ENCODE results near the gene SPAG16.
"Not testable (repeated sequence)": the region's sequence is repeated elsewhere in the genome, so short reads cannot be mapped to it uniquely, and the experiment has no call there.

The SPAG16 gene

GRCh38 chr2:213862407-213863076 lies 578.3 kb downstream of the SPAG16 start:
- no peak for DNase-seq

- no peak for DNase-seq
Measured at GRCh38 chr2:213863541-213863940, 579.3 kb downstream of the SPAG16 start.

- no peak for DNase-seq
Measured at GRCh38 chr2:213868526-213868925, 584.3 kb downstream of the SPAG16 start.

DNA sequence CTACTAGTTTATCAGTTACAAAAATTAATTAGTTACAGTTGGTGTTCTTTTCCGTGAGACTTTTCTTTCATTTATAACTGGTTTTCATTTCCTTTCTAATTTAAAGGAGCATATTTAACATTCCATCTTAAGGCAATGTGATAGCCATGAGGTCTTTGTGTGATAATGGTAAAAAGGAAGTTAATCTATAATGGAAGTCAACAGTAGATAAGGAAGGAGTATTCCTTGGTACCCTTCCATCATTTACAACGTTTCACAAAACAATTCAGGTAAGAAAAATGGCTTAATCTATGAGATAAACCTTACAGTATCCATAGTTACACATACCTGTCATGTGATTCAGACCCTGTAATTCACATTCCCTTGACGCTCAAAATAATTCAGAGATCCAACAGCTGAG lies 601.2 kb downstream of the SPAG16 start:
- no peak for DNase-seq

- no peak for DNase-seq
Measured at GRCh38 chr2:213914510-213914909, 630.2 kb downstream of the SPAG16 start.

DNA sequence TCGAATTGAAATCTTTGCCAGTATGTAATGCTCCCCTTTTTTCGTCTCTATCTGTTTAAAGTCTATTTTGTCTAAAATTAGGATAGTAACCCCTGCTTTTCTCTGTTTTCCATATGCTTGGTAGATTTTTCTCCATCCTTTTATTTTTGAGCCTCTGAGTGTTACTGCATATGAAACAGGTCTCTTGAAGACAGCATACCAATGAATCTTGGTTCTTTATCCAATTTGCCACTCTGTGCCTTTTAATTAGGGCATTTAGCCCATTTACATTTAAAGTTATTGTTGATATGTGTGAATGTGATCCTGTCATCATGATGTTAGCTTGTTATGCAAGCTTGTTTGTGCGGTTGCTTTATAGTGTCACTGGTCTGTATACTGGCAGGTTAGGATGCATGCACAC lies 635.8 kb downstream of the SPAG16 start:
- DNase-seq, result no peak

DNA sequence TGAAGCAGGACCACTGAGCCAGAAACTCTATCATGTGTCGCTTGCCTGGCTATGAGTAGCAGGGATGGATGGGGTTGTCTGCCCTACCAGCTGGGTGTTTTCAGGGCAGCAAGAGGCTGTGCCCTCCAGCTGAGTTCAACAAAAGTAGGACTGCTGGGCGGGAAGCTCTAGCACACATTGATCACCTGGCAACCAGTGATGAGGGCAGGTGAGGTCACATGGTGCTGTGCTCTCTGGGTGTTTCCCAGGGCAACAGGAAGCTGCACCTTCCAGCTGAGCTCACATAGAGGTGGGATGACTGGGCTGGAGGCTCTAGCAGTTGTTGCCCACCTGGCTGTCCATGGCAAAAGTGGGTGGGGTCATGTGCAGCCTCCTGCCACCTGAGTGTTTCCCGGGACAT lies 639.3 kb downstream of the SPAG16 start:
- DNase-seq, result no peak

GRCh38 chr2:213934560-213934959 lies 650.3 kb downstream of the SPAG16 start:
- no peak for DNase-seq

DNA sequence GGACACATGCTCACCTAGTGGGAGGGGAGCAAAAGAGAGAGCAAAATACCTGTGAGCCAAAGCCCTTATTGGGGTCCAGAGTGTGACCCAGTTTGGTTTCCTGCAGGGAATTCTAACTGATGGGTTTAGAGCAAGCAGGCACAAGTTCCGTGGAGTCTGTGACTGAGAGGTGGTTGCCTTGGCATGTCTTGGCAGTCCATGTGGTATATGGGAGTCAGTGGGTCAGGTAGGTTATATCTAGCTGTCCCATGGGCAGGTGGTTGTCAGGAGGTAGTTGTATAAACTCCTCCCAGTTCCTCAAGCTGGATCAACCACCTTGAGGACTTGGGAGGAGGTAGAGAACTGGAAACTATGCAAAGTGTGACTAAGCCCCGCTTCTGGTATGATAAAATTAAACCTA lies 673.8 kb downstream of the SPAG16 start:
- DNase-seq, result no peak

DNA sequence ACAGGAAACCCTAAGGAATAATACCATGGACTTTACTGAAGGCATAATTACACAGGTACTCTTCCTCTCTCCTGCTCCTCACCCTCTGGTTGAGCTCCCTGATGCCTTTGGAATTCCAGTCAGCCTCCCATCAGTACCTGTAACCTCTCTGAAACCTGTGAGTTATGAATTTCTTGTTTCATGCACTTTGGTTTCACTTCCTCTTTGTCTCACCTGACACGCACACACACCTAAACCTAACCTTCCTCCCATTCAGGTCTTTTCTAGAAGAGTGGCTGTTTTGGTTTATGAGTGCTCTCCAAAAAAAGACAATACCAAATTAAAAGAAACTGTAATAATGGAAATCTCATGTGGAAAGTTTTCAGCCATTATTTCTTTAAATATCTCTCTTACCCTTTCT lies 675.3 kb downstream of the SPAG16 start:
- DNase-seq, result no peak

DNA sequence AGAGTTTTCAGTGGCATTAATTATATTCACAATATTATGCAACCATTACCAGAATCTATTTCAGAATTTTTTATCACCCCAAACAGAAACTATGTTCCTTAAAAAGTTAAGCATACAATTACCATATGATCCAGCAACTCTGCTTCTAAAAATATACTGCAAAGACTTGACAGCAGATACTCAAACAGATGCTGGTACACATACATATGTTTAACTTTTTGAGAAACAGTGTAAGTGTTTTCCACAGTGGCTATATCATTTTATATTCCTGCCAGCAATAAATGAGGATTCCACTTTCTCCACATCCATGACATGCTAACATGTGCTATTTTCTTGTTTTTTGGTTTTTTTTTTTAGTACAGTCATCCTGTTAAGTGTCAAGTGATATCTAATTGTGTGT lies 687.3 kb downstream of the SPAG16 start:
- DNase-seq, result no peak

- no peak for DNase-seq
Measured at GRCh38 chr2:213980883-213981282, 696.6 kb downstream of the SPAG16 start.

DNA sequence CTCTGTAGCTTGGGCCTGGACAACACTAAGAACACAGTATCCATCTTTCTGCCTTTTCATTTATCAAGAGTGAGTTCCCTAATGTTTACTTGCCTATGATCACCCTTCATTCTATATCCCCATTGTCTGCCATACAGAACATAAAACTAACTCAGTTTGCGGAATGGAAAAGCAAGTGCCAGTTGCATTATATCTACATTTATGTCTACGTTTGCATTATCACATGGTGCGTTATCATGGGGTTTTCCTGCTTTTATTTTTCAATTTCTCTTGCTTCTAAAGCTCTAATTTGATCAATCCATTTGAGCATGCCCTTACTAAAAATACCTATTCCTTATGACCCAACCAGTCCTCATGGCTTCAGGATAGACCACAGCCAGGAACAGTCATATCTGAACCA lies 704.9 kb downstream of the SPAG16 start:
- no peak for DNase-seq

DNA sequence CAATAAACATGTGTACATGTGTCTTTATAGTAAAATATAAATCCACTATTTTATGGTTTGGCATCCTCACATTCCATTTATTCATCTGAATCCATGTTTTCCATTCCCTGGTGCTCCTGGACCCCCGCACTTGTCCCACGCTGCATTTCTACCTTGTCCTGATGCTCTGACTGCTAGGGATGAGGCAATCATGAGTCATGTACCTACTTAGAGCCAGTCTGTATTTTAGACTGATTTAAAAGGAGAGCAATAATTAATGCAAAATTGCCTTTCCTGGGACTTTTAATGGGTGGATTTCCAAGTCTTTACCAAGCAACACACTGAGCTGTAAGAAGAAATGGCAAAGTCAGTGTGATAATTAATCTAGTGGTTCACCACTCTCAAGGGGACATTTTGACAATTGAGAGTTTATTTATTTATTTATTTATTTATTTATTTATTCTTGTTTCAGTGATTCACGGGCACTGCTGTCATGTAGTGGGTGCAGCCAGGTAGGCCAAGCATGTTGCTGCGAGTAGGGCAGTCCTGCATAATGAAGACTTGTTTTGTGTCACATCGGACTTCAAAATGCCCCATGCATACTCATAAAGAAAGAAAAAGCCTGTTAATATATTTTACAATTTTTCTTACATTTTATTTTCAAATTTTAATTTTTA lies 707.3 kb downstream of the SPAG16 start:
- DNase-seq, result no peak

GRCh38 chr2:213995400-213996105 lies 711.3 kb downstream of the SPAG16 start:
- DNase-seq, result no peak

DNA sequence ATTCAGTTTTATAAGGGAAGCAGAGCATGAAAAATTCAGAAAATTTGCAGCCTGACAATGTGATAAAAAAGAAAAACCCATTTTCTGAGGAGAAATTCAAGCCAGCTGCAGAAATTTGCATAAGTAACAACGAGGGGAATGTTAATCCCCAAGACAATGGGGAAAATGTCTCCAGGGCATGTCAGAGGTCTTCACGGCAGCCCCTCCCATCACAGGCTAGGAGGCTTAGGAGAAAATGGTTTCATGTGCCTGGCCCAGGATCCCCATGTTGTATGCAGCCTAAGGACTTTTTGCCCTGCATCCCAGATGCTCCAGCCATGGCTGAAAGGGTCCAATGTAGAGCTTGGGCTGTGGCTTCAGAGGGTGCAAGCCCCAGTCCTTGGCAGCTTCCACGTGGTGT lies 714.7 kb downstream of the SPAG16 start:
- not testable (repeated sequence) for DNase-seq

GRCh38 chr2:214004463-214004862 lies 720.2 kb downstream of the SPAG16 start:
- DNase-seq, result no peak

GRCh38 chr2:214005337-214005736 lies 721.1 kb downstream of the SPAG16 start:
- no peak for DNase-seq

DNA sequence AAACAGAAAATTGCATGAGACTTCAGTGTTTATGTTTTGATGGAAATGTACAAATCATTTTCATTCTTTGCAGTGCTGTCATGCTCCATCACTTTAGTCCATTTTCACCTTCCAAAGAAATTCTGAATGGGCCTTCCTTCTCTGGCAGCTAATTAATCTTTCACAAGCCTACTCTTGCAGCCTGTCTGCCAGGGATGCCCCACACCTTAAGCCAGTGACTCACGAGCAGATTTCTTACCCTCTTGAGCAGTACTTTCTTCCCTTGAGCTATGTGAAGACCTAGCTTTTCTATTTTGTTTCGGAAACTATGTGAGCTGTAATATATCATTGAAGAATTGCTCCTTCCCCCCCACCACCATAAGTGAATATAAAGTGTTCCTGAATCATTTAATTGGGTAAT lies 722.3 kb downstream of the SPAG16 start:
- no peak for DNase-seq

DNA sequence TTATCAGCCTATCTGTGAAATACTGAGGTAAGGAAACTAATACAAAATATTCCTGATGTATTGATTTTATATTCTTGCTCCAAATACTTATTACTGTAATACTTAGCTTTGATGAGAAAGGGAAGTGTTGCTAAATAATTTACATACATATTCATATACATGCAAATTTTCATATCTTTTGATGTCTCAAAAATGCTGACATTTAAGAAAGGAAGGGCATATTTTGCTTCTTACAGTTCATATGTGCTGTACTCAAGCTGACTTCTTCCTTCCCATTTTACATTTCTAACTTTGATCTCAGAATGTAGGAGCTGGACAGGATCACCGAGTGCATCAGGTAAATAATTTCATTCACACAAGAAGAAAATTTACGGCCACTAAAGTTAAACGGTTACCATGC lies 727.4 kb downstream of the SPAG16 start:
- DNase-seq, result no peak

- no peak for DNase-seq
Measured at GRCh38 chr2:214014551-214015220, 730.4 kb downstream of the SPAG16 start.

- no peak for DNase-seq
Measured at GRCh38 chr2:214019229-214019972, 735.1 kb downstream of the SPAG16 start.

- DNase-seq, result no peak
Measured at GRCh38 chr2:214019973-214020345, 735.7 kb downstream of the SPAG16 start.
